ENCODE measurements around the gene PCCA. TPM values are rescaled to one million over a fixed set of nuclear protein-coding genes. Genes with fewer than 3 reads are reported as not detected.

Gene PCCA
- total and polyA plus RNA-seq, 2 of the 13 experiments (the other 11 are each of a cell fraction or from before 2014, with no cell fraction given): 15.0 to 32.2 TPM

DNA sequence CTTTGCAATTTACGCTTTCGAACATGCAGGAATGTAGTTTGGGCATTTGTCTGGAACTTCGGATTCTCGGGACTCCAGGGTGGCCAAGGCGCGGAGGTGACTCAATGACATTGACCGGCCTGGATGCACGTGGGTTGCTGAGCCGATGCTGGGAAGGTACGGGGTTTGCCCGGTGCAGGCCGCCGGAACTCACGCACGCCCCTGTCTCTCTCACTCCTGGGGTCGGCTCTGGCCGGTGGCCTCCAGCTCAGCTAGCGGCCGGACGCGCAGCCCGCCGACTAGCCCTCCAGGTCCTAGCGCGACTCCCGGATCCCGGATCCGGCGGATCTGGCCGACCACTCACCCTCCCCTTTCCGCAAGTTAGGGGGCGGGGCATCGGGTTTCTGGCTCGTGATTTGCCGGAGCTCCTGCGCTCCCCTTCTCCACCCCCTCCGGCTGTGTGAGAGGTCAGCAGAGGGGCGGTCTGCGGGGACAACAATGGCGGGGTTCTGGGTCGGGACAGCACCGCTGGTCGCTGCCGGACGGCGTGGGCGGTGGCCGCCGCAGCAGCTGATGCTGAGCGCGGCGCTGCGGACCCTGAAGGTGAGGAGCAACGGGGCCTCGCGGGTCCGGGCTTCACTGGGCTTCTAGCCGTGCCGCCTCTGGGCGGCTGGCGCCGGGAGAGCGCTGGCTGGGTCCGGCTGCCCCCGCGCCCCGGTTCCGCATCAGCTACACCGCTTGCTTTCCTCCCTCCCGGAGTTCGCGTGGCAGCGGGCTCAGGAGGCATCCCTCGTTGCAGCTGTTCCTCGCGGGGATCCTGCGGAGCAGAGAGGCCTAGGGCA lies at the start of gene PCCA (continued):
- TF ChIP-seq, protein P1, sequence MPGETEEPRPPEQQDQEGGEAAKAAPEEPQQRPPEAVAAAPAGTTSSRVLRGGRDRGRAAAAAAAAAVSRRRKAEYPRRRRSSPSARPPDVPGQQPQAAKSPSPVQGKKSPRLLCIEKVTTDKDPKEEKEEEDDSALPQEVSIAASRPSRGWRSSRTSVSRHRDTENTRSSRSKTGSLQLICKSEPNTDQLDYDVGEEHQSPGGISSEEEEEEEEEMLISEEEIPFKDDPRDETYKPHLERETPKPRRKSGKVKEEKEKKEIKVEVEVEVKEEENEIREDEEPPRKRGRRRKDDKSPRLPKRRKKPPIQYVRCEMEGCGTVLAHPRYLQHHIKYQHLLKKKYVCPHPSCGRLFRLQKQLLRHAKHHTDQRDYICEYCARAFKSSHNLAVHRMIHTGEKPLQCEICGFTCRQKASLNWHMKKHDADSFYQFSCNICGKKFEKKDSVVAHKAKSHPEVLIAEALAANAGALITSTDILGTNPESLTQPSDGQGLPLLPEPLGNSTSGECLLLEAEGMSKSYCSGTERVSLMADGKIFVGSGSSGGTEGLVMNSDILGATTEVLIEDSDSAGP (CRISPR knock-in tag; IDR thresholded peaks at IDR 0.05; ENCODE audit: borderline replicate concordance): peak; percentile 94
- peak; percentile 52; the same call in 1 of the 2 replicates for TF ChIP-seq NR2F6 (IDR thresholded peaks at IDR 0.05)
- peak; percentile 86 for TF ChIP-seq NR2F6 (CRISPR knock-in tag; IDR thresholded peaks at IDR 0.05)
- TF ChIP-seq SNRNP70 (IDR thresholded peaks at IDR 0.05; ENCODE audit: low read depth, low read length): no peak
- no peak for TF ChIP-seq SNAPC2 (CRISPR knock-in tag; IDR thresholded peaks at IDR 0.05)
- TF ChIP-seq, protein P2, sequence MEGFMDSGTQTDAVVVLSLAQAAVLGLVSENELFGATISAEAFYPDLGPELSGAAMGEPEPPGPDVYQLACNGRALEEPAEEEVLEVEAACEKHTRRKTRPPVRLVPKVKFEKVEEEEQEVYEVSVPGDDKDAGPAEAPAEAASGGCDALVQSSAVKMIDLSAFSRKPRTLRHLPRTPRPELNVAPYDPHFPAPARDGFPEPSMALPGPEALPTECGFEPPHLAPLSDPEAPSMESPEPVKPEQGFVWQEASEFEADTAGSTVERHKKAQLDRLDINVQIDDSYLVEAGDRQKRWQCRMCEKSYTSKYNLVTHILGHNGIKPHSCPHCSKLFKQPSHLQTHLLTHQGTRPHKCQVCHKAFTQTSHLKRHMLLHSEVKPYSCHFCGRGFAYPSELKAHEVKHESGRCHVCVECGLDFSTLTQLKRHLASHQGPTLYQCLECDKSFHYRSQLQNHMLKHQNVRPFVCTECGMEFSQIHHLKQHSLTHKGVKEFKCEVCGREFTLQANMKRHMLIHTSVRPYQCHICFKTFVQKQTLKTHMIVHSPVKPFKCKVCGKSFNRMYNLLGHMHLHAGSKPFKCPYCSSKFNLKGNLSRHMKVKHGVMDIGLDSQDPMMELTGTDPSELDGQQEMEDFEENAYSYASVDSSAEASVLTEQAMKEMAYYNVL (CRISPR knock-in tag; IDR thresholded peaks at IDR 0.05; ENCODE audit: borderline replicate concordance): peak; percentile 73; the same call in 1 of the 2 replicates
- TF ChIP-seq, protein P3, sequence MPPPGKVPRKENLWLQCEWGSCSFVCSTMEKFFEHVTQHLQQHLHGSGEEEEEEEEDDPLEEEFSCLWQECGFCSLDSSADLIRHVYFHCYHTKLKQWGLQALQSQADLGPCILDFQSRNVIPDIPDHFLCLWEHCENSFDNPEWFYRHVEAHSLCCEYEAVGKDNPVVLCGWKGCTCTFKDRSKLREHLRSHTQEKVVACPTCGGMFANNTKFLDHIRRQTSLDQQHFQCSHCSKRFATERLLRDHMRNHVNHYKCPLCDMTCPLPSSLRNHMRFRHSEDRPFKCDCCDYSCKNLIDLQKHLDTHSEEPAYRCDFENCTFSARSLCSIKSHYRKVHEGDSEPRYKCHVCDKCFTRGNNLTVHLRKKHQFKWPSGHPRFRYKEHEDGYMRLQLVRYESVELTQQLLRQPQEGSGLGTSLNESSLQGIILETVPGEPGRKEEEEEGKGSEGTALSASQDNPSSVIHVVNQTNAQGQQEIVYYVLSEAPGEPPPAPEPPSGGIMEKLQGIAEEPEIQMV (CRISPR knock-in tag; IDR thresholded peaks at IDR 0.05; ENCODE audit: low read depth): peak; percentile 82
- no peak for TF ChIP-seq HES4 (CRISPR knock-in tag; IDR thresholded peaks at IDR 0.05; ENCODE audit: borderline replicate concordance)
- peak; percentile 86 for TF ChIP-seq TGIF2 (CRISPR knock-in tag; IDR thresholded peaks at IDR 0.05)
- TF ChIP-seq ATAD3A (CRISPR knock-in tag; IDR thresholded peaks at IDR 0.05): no peak
- TF ChIP-seq, protein P4, sequence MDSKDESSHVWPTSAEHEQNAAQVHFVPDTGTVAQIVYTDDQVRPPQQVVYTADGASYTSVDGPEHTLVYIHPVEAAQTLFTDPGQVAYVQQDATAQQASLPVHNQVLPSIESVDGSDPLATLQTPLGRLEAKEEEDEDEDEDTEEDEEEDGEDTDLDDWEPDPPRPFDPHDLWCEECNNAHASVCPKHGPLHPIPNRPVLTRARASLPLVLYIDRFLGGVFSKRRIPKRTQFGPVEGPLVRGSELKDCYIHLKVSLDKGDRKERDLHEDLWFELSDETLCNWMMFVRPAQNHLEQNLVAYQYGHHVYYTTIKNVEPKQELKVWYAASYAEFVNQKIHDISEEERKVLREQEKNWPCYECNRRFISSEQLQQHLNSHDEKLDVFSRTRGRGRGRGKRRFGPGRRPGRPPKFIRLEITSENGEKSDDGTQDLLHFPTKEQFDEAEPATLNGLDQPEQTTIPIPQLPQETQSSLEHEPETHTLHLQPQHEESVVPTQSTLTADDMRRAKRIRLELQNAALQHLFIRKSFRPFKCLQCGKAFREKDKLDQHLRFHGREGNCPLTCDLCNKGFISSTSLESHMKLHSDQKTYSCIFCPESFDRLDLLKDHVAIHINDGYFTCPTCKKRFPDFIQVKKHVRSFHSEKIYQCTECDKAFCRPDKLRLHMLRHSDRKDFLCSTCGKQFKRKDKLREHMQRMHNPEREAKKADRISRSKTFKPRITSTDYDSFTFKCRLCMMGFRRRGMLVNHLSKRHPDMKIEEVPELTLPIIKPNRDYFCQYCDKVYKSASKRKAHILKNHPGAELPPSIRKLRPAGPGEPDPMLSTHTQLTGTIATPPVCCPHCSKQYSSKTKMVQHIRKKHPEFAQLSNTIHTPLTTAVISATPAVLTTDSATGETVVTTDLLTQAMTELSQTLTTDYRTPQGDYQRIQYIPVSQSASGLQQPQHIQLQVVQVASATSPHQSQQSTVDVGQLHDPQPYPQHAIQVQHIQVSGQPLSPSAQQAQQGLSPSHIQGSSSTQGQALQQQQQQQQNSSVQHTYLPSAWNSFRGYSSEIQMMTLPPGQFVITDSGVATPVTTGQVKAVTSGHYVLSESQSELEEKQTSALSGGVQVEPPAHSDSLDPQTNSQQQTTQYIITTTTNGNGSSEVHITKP (CRISPR knock-in tag; IDR thresholded peaks at IDR 0.05; ENCODE audit: low read depth): peak; percentile 48; the same call in 1 of the 2 replicates
- peak; percentile 87 for TF ChIP-seq SAP130 (CRISPR knock-in tag; IDR thresholded peaks at IDR 0.05; ENCODE audit: low read depth)
- peak; percentile 87; the same call in 1 of the 2 replicates for TF ChIP-seq ZNF431 (CRISPR knock-in tag; IDR thresholded peaks at IDR 0.05; ENCODE audit: borderline replicate concordance, low read depth)
- TF ChIP-seq RXRA (CRISPR knock-in tag; IDR thresholded peaks at IDR 0.05): peak; percentile 92
- peak; percentile 50; the same call in 1 of the 2 replicates for TF ChIP-seq NR2F2 (IDR thresholded peaks at IDR 0.05; ENCODE audit: borderline replicate concordance, low read depth)
- no peak; the same call in 1 of the 2 replicates for TF ChIP-seq ZNF724P (CRISPR knock-in tag; IDR thresholded peaks at IDR 0.05; ENCODE audit: borderline replicate concordance)
- TF ChIP-seq NFYB (CRISPR knock-in tag; IDR thresholded peaks at IDR 0.05): peak; percentile 75
- TF ChIP-seq MED8 (CRISPR knock-in tag; IDR thresholded peaks at IDR 0.05; ENCODE audit: insufficient replicate concordance): peak; percentile 94
- peak; percentile 96 for TF ChIP-seq POGZ (CRISPR knock-in tag; IDR thresholded peaks at IDR 0.05)
- peak; percentile 76; the same call in 1 of the 2 replicates for TF ChIP-seq ZNF333 (CRISPR knock-in tag; IDR thresholded peaks at IDR 0.05; ENCODE audit: borderline replicate concordance)
- TF ChIP-seq KDM2A (CRISPR knock-in tag; IDR thresholded peaks at IDR 0.05; ENCODE audit: borderline replicate concordance, low read depth): peak; percentile 90
